Esophagus muscularis mucosa (tissue), 4 donors: Measurements from ENCODE around the gene OR2V1. TPM values are rescaled to one million over a fixed set of nuclear protein-coding genes. Genes with fewer than 3 reads are reported as not detected.
"Not testable (repeated sequence)": the region's sequence is repeated elsewhere in the genome, so short reads cannot be mapped to it uniquely, and the experiment has no call there.

Source experiments
- DNase-seq: peaks from one replicate; pipeline ENCODE4 v3.0.0-alpha.2; 2017; ENCODE audit errors: extremely low spot score
- H3K27ac ChIP-seq, 4 donors: fragments of 200-600 bp; sonication (generic); replicated peaks in 1 of 4; 1 replicate in 3 of 4; 2 replicates in 1 of 4; pipeline ENCODE4 v1.5.1; 2016 to 2019; ENCODE audit warnings: mild to moderate bottlenecking in 1 of 4
- H3K27me3 ChIP-seq, 4 donors: fragments of 200-600 bp; sonication (generic); one replicate each; pipeline versions ENCODE4 v1.5.1 to v1.6.0; 2016 to 2019
- H3K36me3 ChIP-seq, 4 donors: fragments of 200-600 bp; sonication (generic); one replicate each; pipeline ENCODE4 v1.5.1; 2016 to 2019
- H3K4me1 ChIP-seq, 4 donors: fragments of 200-600 bp; sonication (generic); one replicate each; pipeline ENCODE4 v1.5.1; 2016 to 2019
- H3K4me3 ChIP-seq, 4 donors: fragments of 200-600 bp; sonication (generic); 1 replicate in 2 of 4; 2 replicates in 2 of 4; pipeline ENCODE4 v1.5.1; 2016 to 2019; ENCODE audit warnings: mild to moderate bottlenecking in 4 of 4, moderate library complexity in 1 of 4
- H3K9me3 ChIP-seq, 4 donors: fragments of 200-600 bp; sonication (generic); 1 replicate in 3 of 4; 2 replicates in 1 of 4; pipeline ENCODE4 v1.5.1; 2016 to 2019
- CTCF ChIP-seq, 3 experiments: fragments of 200-600 bp in 2 of 3; fragments of 450-650 bp in 1 of 3; sonication (generic) in 2 of 3; IDR thresholded peaks; one replicate each; pipeline ENCODE4 v1.5.1; 2017 to 2019; ENCODE audit warnings: antibody characterized with exemption in 3 of 3, mild to moderate bottlenecking in 2 of 3, moderate library complexity in 1 of 3
- EP300 ChIP-seq: sonication (generic); formaldehyde crosslinking; IDR thresholded peaks from one replicate; pipeline ENCODE4 v1.6.1; 2017; ENCODE audit warnings: antibody characterized with exemption
- POLR2A ChIP-seq: fragments of 450-650 bp; IDR thresholded peaks from one replicate; pipeline ENCODE4 v1.6.1; 2017; ENCODE audit warnings: antibody characterized with exemption, moderate library complexity, mild to moderate bottlenecking, low read depth
- POLR2AphosphoS5 ChIP-seq, 2 donors: sonication (generic); formaldehyde crosslinking; IDR thresholded peaks; one replicate each; pipeline ENCODE4 v1.6.1; 2017; ENCODE audit warnings: antibody characterized with exemption in 2 of 2
- WGBS: methylation state at CpG from one replicate; pipeline ENCODE4 v1.1.5; 2018; 5-methylcytosine and 5-hydroxymethylcytosine counted together
- intact Hi-C: fragments of 100-400 bp; cut with DNase I; formaldehyde crosslinking; loops from one replicate; pipeline ENCODE4 v1.15.1; 2023
- total RNA-seq, 4 donors: library from RNA; depleted of rRNA; stranded (reverse); fragments of >200 nt; gene quantifications; one replicate each; pipeline versions ENCODE4 v1.1.0 to v1.2.1, GENCODE V29; 2016

OR2V1 gene
- total RNA-seq, 4 donors from 2014 or later: not detected

GRCh38 chr5:181149806-181150733, 19.1 kb upstream of the OR2V1 start:
- DNase-seq: no peak
- H3K9me3 ChIP-seq: no peaks in the 10 kb centered on the region
- TF ChIP-seq POLR2A (no peak), POLR2AphosphoS5 (IDR thresholded peaks at IDR 0.05) (no peak), EP300 (no peak), CTCF (IDR thresholded peaks at IDR 0.05) (no peak)
- 68% methylated on average over 13 of the region's 14 CpGs for WGBS
- intact Hi-C loops: loop anchor here (10.0 kb wide), 1 partner anchor 365 kb away; no protein-coding TSS in a partner anchor
- no peaks in the 10 kb centered on the region for H3K4me1 ChIP-seq
- H3K27ac ChIP-seq: no peak overlapping the region
- H3K36me3 ChIP-seq: no peaks in the 10 kb centered on the region
- H3K4me3 ChIP-seq: no peak overlapping the region
- H3K27me3 ChIP-seq: peaks cover 0 to 66% (median 0%) of the 10 kb centered on the region in 4 donors

GRCh38 chr5:181149355-181149754, 18.4 kb upstream of the OR2V1 start:
- 89% methylated on average over 6 of the region's 6 CpGs for WGBS
- H3K4me3 ChIP-seq: no peak overlapping the region
- intact Hi-C loops: no loop called here

GRCh38 chr5:181146927-181147636, 16.1 kb upstream of the OR2V1 start, which contains the start of gene OR2V2:
Gene OR2V2 (plus strand): TSS chr5:181147586. CDS start chr5:181154943, 7,357 bp downstream.
- H3K27me3 ChIP-seq: peaks cover 0 to 82% (median 0%) of the 10 kb centered on the region in 4 donors
- intact Hi-C loops, H3K36me3 ChIP-seq, H3K9me3 ChIP-seq, DNase-seq, H3K4me3 ChIP-seq, H3K27ac ChIP-seq, H3K4me1 ChIP-seq: not testable (repeated sequence)
- WGBS: 68% methylated on average over 7 of the region's 7 CpGs

More at GRCh38 chr5:181149355-181149754, 18.4 kb upstream of the OR2V1 start:
- TF ChIP-seq EP300: no peak
- TF ChIP-seq CTCF (IDR thresholded peaks at IDR 0.05): no peak
- no peak for TF ChIP-seq POLR2AphosphoS5 (IDR thresholded peaks at IDR 0.05)
- no peak for TF ChIP-seq POLR2A
- no peak for DNase-seq
- H3K9me3 ChIP-seq: no peaks in the 10 kb centered on the region
- no peaks in the 10 kb centered on the region for H3K4me1 ChIP-seq
- H3K36me3 ChIP-seq: no peaks in the 10 kb centered on the region
- H3K27ac ChIP-seq: no peak overlapping the region
- peaks cover 0 to 69% (median 0%) of the 10 kb centered on the region in 4 donors for H3K27me3 ChIP-seq

GRCh38 chr5:181145133-181145532, 14.2 kb upstream of the OR2V1 start:
- intact Hi-C loops: no loop called here
- H3K9me3 ChIP-seq: no peaks in the 10 kb centered on the region
- WGBS: 46% methylated on average over 1 of the region's 1 CpG
- H3K4me3 ChIP-seq: no peak overlapping the region
- no peaks in the 10 kb centered on the region for H3K36me3 ChIP-seq
- TF ChIP-seq EP300 (no peak), POLR2A (no peak), CTCF (IDR thresholded peaks at IDR 0.05) (no peak), POLR2AphosphoS5 (IDR thresholded peaks at IDR 0.05) (no peak)
- no peak overlapping the region for H3K27ac ChIP-seq
- no peaks in the 10 kb centered on the region for H3K4me1 ChIP-seq
- H3K27me3 ChIP-seq: peaks cover 0 to 76% (median 0%) of the 10 kb centered on the region in 4 donors
- no peak for DNase-seq

- no peak overlapping the region for H3K4me3 ChIP-seq
- no peak for DNase-seq
- peaks cover 0 to 46% (median 0%) of the 10 kb centered on the region in 4 donors for H3K27me3 ChIP-seq
- WGBS: 79% methylated on average over 7 of the region's 7 CpGs
- peaks cover 0 to 3% (median 0%) of the 10 kb centered on the region in 4 donors for H3K9me3 ChIP-seq
- TF ChIP-seq EP300 (no peak), POLR2A (no peak), CTCF (IDR thresholded peaks at IDR 0.05) (no peak), POLR2AphosphoS5 (IDR thresholded peaks at IDR 0.05) (no peak)
- no peak overlapping the region for H3K27ac ChIP-seq
- no peaks in the 10 kb centered on the region for H3K4me1 ChIP-seq
- intact Hi-C loops: no loop called here
- no peaks in the 10 kb centered on the region for H3K36me3 ChIP-seq
Measured at GRCh38 chr5:181142054-181142453, 11.1 kb upstream of the OR2V1 start.
